ENCODE measurements around the gene FCRL4. TPM values are rescaled to one million over a fixed set of nuclear protein-coding genes. Genes with fewer than 3 reads are reported as not detected.

Gene FCRL4
- total and polyA plus RNA-seq, 2 donors (not counting 3 experiments of a cell fraction or from before 2014, with no cell fraction given): not detected

- Histone ChIP-seq H3K4me1 (ENCODE audit: control insufficient read depth, extremely low read depth, insufficient read depth, low read length) (no peaks in the 10 kb centered on the region), H2AFZ (ENCODE audit: low read depth, low read length) (no peak overlapping the region), H3K27ac (ENCODE audit: insufficient read depth, low read depth, low read length) (no peak overlapping the region), H3K4me3 (replicated peaks in 1 of 3; ENCODE audit: insufficient read depth in 1 of 3, low read depth in 1 of 3, low read length in 3 of 3) (no peak overlapping the region), H4K20me1 (replicated peaks; ENCODE audit: control insufficient read depth, extremely low read depth, insufficient read depth, low read length) (no peaks in the 10 kb centered on the region), H3K9me1 (replicated peaks; ENCODE audit: control insufficient read depth, extremely low read depth, insufficient read depth, low read length) (no peaks in the 10 kb centered on the region), H3K27me3 (ENCODE audit: control insufficient read depth in 2 of 2, insufficient read depth in 2 of 2, low read length in 2 of 2) (no peaks in the 10 kb centered on the region), H3K36me3 (ENCODE audit: control insufficient read depth in 2 of 2, extremely low read depth in 1 of 2, insufficient read depth in 2 of 2, low read length in 2 of 2) (no peaks in the 10 kb centered on the region), H3K9me3 (replicated peaks; ENCODE audit: control insufficient read depth, insufficient read depth, low read length) (no peaks in the 10 kb centered on the region), H3K4me2 (ENCODE audit: insufficient read depth, low read length) (no peak overlapping the region), H3K9ac (replicated peaks; ENCODE audit: extremely low read depth, insufficient read depth, low read length) (no peak overlapping the region), H3K79me2 (ENCODE audit: control insufficient read depth, insufficient read depth, low read length) (no peaks in the 10 kb centered on the region)
- FAIRE-seq (no peak), DNase-seq (ENCODE audit: low read depth, low spot score) (no peak)
- TF ChIP-seq MAX (IDR thresholded peaks at IDR 0.05; ENCODE audit: insufficient read depth, insufficient read length) (no peak), EZH2 (IDR thresholded peaks at IDR 0.05; ENCODE audit: borderline replicate concordance, low read depth, low read length, severe bottlenecking) (no peak)
- dilution Hi-C loops (cut with MboI; ENCODE audit: extremely low pct_ligation_motif_present, low sequenced_read_pairs) (no loop called here), intact Hi-C loops (cut with micrococcal nuclease) (no loop called here)
- POLR2A ChIA-PET: no interaction called here
- no TSS peak for BruUV-seq (replicated peaks)
- CTCF ChIA-PET: no interaction called here
These were observed 57.0 kb downstream of the FCRL4 start for GRCh38 chr1:157540852-157541251.

- H3K27ac ChIP-seq (ENCODE audit: insufficient read depth, low read depth, low read length): no peak overlapping the region
- POLR2A ChIA-PET: no interaction called here
- H3K9me3 ChIP-seq (replicated peaks; ENCODE audit: control insufficient read depth, insufficient read depth, low read length): no peaks in the 10 kb centered on the region
- DNase-seq (ENCODE audit: low read depth, low spot score) (no peak), FAIRE-seq (no peak)
- H3K4me3 ChIP-seq (replicated peaks in 1 of 3; ENCODE audit: insufficient read depth in 1 of 3, low read depth in 1 of 3, low read length in 3 of 3): no peak overlapping the region
- no peaks in the 10 kb centered on the region for H4K20me1 ChIP-seq (replicated peaks; ENCODE audit: control insufficient read depth, extremely low read depth, insufficient read depth, low read length)
- no peak overlapping the region for H3K9ac ChIP-seq (replicated peaks; ENCODE audit: extremely low read depth, insufficient read depth, low read length)
- no peaks in the 10 kb centered on the region for H3K36me3 ChIP-seq (ENCODE audit: control insufficient read depth in 2 of 2, extremely low read depth in 1 of 2, insufficient read depth in 2 of 2, low read length in 2 of 2)
- no peak overlapping the region for H2AFZ ChIP-seq (ENCODE audit: low read depth, low read length)
- no TSS peak for BruUV-seq (replicated peaks)
- intact Hi-C loops (cut with micrococcal nuclease) (no loop called here), dilution Hi-C loops (cut with MboI; ENCODE audit: extremely low pct_ligation_motif_present, low sequenced_read_pairs) (no loop called here)
- TF ChIP-seq MYC (IDR thresholded peaks at IDR 0.05; ENCODE audit: low read depth, low read length) (no peak), JUN (IDR thresholded peaks at IDR 0.05; ENCODE audit: borderline replicate concordance, insufficient read depth, insufficient read length, low read depth) (no peak), FOS (IDR thresholded peaks at IDR 0.05; ENCODE audit: borderline replicate concordance, insufficient read depth, low read length) (no peak), POLR2A (IDR thresholded peaks at IDR 0.05; ENCODE audit: low read depth, low read length) (no peak), MAX (IDR thresholded peaks at IDR 0.05; ENCODE audit: insufficient read depth, insufficient read length) (no peak), POLR2AphosphoS5 (IDR thresholded peaks at IDR 0.05; ENCODE audit: insufficient read depth, low read depth, low read length) (no peak), EZH2 (IDR thresholded peaks at IDR 0.05; ENCODE audit: borderline replicate concordance, low read depth, low read length, severe bottlenecking) (no peak), GATA2 (IDR thresholded peaks at IDR 0.05; ENCODE audit: insufficient read depth, insufficient read length, low read depth, low read length) (no peak)
- TF ChIP-seq, protein P1, sequence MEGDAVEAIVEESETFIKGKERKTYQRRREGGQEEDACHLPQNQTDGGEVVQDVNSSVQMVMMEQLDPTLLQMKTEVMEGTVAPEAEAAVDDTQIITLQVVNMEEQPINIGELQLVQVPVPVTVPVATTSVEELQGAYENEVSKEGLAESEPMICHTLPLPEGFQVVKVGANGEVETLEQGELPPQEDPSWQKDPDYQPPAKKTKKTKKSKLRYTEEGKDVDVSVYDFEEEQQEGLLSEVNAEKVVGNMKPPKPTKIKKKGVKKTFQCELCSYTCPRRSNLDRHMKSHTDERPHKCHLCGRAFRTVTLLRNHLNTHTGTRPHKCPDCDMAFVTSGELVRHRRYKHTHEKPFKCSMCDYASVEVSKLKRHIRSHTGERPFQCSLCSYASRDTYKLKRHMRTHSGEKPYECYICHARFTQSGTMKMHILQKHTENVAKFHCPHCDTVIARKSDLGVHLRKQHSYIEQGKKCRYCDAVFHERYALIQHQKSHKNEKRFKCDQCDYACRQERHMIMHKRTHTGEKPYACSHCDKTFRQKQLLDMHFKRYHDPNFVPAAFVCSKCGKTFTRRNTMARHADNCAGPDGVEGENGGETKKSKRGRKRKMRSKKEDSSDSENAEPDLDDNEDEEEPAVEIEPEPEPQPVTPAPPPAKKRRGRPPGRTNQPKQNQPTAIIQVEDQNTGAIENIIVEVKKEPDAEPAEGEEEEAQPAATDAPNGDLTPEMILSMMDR (IDR thresholded peaks at IDR 0.05; ENCODE audit: extremely low read depth in 1 of 2, insufficient read depth in 1 of 2, low read depth in 1 of 2, low read length in 2 of 2): no peak
- no peaks in the 10 kb centered on the region for H3K79me2 ChIP-seq (ENCODE audit: control insufficient read depth, insufficient read depth, low read length)
- no peaks in the 10 kb centered on the region for H3K4me1 ChIP-seq (ENCODE audit: control insufficient read depth, extremely low read depth, insufficient read depth, low read length)
- CTCF ChIA-PET: no interaction called here
- H3K27me3 ChIP-seq (ENCODE audit: control insufficient read depth in 2 of 2, insufficient read depth in 2 of 2, low read length in 2 of 2): no peaks in the 10 kb centered on the region
- H3K4me2 ChIP-seq (ENCODE audit: insufficient read depth, low read length): no peak overlapping the region
- H3K9me1 ChIP-seq (replicated peaks; ENCODE audit: control insufficient read depth, extremely low read depth, insufficient read depth, low read length): no peaks in the 10 kb centered on the region
These were observed 57.6 kb downstream of the FCRL4 start for GRCh38 chr1:157540160-157540748.
